PC-3 (cell line): Measurements from ENCODE around the gene ORC4.

Experiments used
- EZH2 ChIP-seq: fragments of 300-600 bp; sonication (generic); IDR thresholded peaks from one replicate; pipeline ENCODE4 v1.6.1; 2017; ENCODE audit warnings: antibody characterized with exemption, mild to moderate bottlenecking, low read length; ENCODE audit not compliant: unreplicated experiment
- TF ChIP-seq, protein P1 (sequence below): fragments of 300-600 bp; sonication (generic); conservative IDR thresholded peaks from 2 replicates; pipeline ENCODE4 v1.5.1; 2017; ENCODE audit warnings: antibody characterized with exemption, low read depth, mild to moderate bottlenecking, low read length

DNA sequence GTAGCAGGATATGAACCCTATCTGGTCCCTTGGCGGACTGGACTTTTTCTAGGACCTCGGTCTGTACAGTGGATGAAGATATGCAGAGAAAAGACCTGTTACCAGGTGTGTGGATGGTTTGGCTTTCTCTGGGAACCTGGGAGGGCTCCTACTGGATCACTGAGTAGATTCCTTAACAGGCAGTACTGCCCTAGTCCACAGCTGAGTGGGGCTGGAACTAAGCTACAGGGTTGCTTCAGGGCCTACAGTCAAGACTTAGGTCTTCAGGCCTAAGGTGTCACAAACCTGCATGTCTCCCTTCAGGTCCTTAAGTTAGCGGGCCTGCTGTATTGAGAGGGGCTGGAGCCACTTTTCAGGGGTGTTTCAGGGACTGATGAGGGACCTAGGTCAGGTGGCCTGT lies 42.9 kb downstream of the ORC4 start:
- TF ChIP-seq, protein P1, sequence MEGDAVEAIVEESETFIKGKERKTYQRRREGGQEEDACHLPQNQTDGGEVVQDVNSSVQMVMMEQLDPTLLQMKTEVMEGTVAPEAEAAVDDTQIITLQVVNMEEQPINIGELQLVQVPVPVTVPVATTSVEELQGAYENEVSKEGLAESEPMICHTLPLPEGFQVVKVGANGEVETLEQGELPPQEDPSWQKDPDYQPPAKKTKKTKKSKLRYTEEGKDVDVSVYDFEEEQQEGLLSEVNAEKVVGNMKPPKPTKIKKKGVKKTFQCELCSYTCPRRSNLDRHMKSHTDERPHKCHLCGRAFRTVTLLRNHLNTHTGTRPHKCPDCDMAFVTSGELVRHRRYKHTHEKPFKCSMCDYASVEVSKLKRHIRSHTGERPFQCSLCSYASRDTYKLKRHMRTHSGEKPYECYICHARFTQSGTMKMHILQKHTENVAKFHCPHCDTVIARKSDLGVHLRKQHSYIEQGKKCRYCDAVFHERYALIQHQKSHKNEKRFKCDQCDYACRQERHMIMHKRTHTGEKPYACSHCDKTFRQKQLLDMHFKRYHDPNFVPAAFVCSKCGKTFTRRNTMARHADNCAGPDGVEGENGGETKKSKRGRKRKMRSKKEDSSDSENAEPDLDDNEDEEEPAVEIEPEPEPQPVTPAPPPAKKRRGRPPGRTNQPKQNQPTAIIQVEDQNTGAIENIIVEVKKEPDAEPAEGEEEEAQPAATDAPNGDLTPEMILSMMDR = no peak
- no peak for TF ChIP-seq EZH2
